Astrocyte of the cerebellum (primary cell): ENCODE results near the gene IGFL3.

Experiments used
- DNase-seq: peaks from one replicate; pipeline ENCODE4 v3.0.0-alpha.2; 2011; ENCODE audit warnings: low read depth
- H3K4me3 ChIP-seq: 2 replicates; pipeline ENCODE4 v1.5.1; 2011; ENCODE audit warnings: mild to moderate bottlenecking, low read depth, low read length, moderate library complexity
- in situ Hi-C: cut with HindIII; loops from 2 replicates; pipeline ENCODE4 v1.10.0; 2017; ENCODE audit warnings: low sequenced_read_pairs
- TF ChIP-seq, protein P1 (sequence below): IDR thresholded peaks from 2 replicates; pipeline ENCODE4 v1.5.1; 2012; ENCODE audit warnings: low read length, low read depth, moderate library complexity, mild to moderate bottlenecking; ENCODE audit errors: missing control alignments

The IGFL3 gene

DNA sequence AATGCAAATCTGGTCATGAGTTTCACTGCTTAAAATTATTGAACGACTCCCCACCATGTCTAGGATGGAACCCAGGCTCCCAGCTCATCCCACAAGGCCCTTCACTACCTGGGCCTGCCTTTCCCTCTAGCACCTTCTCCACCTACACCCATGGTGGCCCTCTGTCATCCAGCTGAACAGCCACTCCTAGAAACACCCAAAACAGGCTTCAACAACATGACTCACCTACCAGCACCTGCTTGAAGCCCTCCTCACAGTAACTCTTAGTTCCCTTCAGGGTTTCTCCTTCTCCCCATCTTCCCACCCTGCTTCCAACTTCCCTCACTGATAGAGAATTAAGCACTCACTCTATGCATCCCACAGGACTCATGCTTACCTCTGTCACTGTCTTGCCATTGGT, 16.9 kb upstream of the IGFL3 start:
- no peak for DNase-seq
- no peak overlapping the region for H3K4me3 ChIP-seq
- TF ChIP-seq, protein P1, sequence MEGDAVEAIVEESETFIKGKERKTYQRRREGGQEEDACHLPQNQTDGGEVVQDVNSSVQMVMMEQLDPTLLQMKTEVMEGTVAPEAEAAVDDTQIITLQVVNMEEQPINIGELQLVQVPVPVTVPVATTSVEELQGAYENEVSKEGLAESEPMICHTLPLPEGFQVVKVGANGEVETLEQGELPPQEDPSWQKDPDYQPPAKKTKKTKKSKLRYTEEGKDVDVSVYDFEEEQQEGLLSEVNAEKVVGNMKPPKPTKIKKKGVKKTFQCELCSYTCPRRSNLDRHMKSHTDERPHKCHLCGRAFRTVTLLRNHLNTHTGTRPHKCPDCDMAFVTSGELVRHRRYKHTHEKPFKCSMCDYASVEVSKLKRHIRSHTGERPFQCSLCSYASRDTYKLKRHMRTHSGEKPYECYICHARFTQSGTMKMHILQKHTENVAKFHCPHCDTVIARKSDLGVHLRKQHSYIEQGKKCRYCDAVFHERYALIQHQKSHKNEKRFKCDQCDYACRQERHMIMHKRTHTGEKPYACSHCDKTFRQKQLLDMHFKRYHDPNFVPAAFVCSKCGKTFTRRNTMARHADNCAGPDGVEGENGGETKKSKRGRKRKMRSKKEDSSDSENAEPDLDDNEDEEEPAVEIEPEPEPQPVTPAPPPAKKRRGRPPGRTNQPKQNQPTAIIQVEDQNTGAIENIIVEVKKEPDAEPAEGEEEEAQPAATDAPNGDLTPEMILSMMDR, result no peak
- in situ Hi-C loops, result no loop called here

DNA sequence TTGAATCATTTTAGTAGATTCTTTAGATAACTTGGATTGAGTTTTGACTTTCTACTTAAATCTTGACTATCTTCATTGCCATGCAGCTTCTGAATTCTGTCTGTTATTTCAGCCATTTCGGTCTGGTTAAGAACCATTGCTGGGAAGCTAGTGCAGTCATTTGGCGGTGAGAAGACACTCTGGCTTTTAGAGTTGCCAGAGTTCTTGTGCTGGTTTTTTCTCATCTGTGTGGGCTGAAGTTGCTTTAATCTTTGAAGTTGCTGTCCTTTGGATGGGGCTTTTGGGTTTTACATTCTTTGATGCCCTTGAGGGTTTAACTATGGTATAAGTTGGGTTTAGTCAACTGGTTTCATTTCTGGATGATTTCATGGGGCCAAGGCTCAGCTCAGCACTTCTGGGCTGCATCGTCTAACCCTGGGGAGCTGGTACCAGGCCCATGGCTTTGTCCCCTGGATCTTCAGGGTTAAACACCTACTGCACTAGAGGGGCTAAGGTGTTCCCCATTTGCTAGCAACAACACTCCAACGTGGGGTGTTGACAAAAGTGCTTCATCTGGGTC, 13.5 kb upstream of the IGFL3 start:
- in situ Hi-C loops, result no loop called here
- no peak for DNase-seq
- H3K4me3 ChIP-seq, result no peak overlapping the region
- TF ChIP-seq, protein P1, result no peak

DNA sequence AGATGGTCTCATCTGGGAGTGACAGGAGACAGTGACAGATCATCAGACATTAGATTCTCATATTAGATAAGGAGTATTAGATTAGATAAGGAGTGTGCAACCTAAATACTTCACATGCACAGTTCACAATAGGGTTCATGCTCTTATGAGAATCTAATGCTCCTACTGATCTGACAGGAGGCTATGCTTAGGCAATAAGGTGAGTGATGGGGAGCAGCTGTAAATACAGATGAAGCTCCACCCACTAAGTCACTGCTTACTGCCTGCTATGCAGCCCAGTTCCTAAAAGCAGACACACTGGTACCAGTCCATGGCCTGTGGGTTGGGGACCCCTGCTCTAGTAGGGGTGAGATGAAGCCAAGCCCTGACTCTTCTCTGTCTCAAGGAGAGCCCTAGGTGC, 10.0 kb upstream of the IGFL3 start:
- in situ Hi-C loops, result no loop called here
- no peak overlapping the region for H3K4me3 ChIP-seq
- DNase-seq, result no peak
- TF ChIP-seq, protein P1, result no peak

DNA sequence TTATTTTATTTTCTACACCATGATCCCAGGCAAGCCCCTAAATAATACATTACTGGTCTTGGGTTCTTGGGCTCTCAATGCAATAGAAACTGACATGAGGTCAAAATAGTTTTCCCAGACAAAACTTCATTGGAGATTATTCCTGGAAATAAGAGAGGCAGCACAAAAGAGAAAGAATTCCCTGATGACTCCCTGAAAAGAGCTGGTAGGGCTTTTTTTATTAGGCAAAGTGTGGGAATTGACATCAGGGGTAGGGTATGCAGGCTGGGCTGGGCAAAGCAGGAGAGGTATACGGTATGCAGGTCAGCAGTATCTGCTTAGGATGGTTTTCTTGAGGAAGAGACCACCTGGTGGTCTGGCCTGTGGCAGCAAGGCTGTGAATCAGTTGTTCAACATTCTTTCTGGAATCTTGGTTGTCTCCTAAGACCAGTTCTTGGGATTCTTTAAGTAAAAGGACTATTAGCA, 9.3 kb upstream of the IGFL3 start:
- TF ChIP-seq, protein P1, result peak; percentile 3
- in situ Hi-C loops, result no loop called here
- DNase-seq, result no peak
- no peak overlapping the region for H3K4me3 ChIP-seq

DNA sequence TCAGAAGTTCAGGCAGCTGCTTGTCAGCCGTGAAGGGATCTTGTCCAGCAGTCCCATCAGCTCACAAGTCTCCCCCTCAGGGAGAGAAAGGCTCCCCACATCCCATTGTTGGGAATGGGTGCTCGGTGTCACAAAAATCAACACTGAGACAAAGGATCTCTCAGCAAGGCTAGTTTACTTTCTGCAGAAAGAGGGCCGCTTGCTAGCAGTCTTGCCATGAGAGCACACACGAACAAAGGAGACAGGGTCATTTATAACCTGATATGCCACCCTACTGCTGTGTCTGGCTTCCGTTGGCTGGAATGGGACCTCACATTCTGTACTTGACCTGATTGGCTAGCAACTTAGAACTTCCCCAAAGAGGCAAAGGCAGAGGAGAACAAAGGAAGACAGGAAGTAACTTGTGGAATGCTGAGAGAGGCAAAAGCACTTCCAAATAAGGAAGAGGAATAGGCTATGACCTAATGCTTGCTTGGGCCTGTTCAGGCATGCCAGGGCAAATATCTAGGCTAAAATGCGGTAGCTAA, 8.7 kb upstream of the IGFL3 start:
- DNase-seq, result peak; percentile 97
- H3K4me3 ChIP-seq, result peak overlapping the region; percentile 33
- TF ChIP-seq, protein P1, result no peak
- in situ Hi-C loops, result no loop called here

DNA sequence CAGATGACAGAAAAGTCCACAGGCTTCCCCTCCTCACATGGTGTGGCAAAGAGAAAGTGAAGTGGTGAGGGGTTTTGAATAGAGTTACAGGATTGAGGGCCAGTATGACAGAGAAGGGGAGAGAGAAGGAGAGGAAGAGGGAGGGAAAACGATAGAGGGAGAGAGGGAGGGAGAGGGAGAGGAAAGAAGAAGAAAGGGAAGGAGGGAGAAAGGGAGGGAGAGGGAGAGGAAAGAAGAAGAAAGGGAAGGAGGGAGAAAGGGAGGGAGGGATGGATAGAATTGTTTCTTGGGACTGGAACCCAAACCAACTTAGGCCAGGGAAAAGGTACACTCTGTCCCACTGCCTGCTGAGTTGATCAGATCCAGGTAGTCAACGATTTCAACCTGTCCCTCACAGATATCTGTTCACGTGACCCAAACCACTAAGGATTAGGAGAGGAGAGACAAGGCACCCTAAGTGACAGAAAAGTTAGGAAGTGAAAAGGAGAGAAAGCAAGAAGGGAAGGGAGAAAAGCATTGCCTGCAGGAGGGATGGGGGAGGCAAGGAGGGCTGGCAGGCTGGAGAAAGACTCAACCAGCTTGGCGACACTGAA, 8.1 kb upstream of the IGFL3 start:
- TF ChIP-seq, protein P1, result no peak
- no peak for DNase-seq
- peak overlapping the region; percentile 33 for H3K4me3 ChIP-seq
- in situ Hi-C loops, result no loop called here
